Tibial nerve (tissue), 4 donors: ENCODE measurements around the gene DPP10. TPM values are rescaled to one million over a fixed set of nuclear protein-coding genes. Genes with fewer than 3 reads are reported as not detected.

ENCODE experiments used
- DNase-seq, 2 donors: peaks; one replicate each; pipeline ENCODE4 v3.0.0-alpha.2; 2019; ENCODE audit warnings: low spot score in 2 of 2
- H3K27ac ChIP-seq, 4 donors: fragments of 200-600 bp; sonication (generic) in 3 of 4; one replicate each; pipeline ENCODE4 v1.5.1; 2017 to 2019; ENCODE audit warnings: mild to moderate bottlenecking in 1 of 4
- H3K27me3 ChIP-seq, 2 donors: fragments of 200-600 bp; sonication (generic) in 1 of 2; one replicate each; pipeline versions ENCODE4 v1.5.1 to v1.6.0; 2017 to 2019
- H3K36me3 ChIP-seq, 3 donors: fragments of 200-600 bp; sonication (generic); one replicate each; pipeline ENCODE4 v1.5.1; 2018 to 2019
- H3K4me1 ChIP-seq, 4 donors: fragments of 200-600 bp; sonication (generic) in 3 of 4; one replicate each; pipeline ENCODE4 v1.5.1; 2017 to 2019
- H3K4me3 ChIP-seq, 4 donors: fragments of 200-600 bp; sonication (generic) in 3 of 4; one replicate each; pipeline ENCODE4 v1.5.1; 2017 to 2019; ENCODE audit warnings: mild to moderate bottlenecking in 1 of 4, moderate library complexity in 1 of 4
- H3K9me3 ChIP-seq, 4 donors: fragments of 200-600 bp; sonication (generic) in 3 of 4; one replicate each; pipeline ENCODE4 v1.5.1; 2017 to 2019
- EP300 ChIP-seq, 2 donors: sonication (generic); formaldehyde crosslinking; IDR thresholded peaks; one replicate each; pipeline ENCODE4 v1.6.1; 2017; ENCODE audit warnings: antibody characterized with exemption in 2 of 2, mild to moderate bottlenecking in 1 of 2
- POLR2A ChIP-seq, 2 donors: fragments of 450-650 bp; IDR thresholded peaks; one replicate each; pipeline ENCODE4 v1.6.1; 2017; ENCODE audit warnings: antibody characterized with exemption in 2 of 2, mild to moderate bottlenecking in 2 of 2, moderate library complexity in 2 of 2
- WGBS, 2 donors: methylation state at CpG; one replicate each; pipeline ENCODE4 v1.1.5; 2018; 5-methylcytosine and 5-hydroxymethylcytosine counted together
- total RNA-seq, 4 donors: library from RNA; depleted of rRNA; stranded (reverse); fragments of >200 nt; gene quantifications; one replicate each; pipeline ENCODE4 v1.1.0, GENCODE V29; 2016
- TF ChIP-seq, protein P1 (sequence below), 5 experiments: fragments of 200-600 bp in 3 of 5; fragments of 450-650 bp in 2 of 5; sonication (generic) in 3 of 5; IDR thresholded peaks; one replicate each; pipeline ENCODE4 v1.5.1; 2016 to 2019; ENCODE audit warnings: antibody characterized with exemption in 5 of 5, mild to moderate bottlenecking in 3 of 5, moderate library complexity in 2 of 5

The DPP10 gene
- total RNA-seq, 4 donors from 2014 or later = 0.20 to 2.1 TPM; not detected in 2

DNA sequence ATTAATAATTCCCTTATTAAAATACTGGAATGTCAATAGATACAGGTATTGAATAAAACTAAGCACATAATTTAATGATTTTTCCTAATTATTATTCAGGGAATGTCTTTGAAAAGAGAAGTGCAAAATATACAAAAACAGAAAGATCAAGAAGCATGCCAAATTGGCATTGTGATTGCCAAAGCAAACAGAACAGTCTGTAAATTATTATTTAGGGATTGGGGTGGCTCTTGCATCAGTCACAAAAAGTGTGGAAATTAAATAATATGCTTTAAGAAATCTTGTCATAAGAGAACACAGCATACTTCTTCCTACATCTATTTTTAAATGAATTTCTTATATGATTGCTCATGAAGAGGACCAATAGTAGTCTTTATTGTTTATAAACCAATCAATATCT is 1211.9 kb downstream of the DPP10 start:
- TF ChIP-seq, protein P1, sequence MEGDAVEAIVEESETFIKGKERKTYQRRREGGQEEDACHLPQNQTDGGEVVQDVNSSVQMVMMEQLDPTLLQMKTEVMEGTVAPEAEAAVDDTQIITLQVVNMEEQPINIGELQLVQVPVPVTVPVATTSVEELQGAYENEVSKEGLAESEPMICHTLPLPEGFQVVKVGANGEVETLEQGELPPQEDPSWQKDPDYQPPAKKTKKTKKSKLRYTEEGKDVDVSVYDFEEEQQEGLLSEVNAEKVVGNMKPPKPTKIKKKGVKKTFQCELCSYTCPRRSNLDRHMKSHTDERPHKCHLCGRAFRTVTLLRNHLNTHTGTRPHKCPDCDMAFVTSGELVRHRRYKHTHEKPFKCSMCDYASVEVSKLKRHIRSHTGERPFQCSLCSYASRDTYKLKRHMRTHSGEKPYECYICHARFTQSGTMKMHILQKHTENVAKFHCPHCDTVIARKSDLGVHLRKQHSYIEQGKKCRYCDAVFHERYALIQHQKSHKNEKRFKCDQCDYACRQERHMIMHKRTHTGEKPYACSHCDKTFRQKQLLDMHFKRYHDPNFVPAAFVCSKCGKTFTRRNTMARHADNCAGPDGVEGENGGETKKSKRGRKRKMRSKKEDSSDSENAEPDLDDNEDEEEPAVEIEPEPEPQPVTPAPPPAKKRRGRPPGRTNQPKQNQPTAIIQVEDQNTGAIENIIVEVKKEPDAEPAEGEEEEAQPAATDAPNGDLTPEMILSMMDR (IDR thresholded peaks at IDR 0.05) = no peak
- TF ChIP-seq EP300 (IDR thresholded peaks at IDR 0.05) (no peak), POLR2A (IDR thresholded peaks at IDR 0.05) (no peak)

DNA sequence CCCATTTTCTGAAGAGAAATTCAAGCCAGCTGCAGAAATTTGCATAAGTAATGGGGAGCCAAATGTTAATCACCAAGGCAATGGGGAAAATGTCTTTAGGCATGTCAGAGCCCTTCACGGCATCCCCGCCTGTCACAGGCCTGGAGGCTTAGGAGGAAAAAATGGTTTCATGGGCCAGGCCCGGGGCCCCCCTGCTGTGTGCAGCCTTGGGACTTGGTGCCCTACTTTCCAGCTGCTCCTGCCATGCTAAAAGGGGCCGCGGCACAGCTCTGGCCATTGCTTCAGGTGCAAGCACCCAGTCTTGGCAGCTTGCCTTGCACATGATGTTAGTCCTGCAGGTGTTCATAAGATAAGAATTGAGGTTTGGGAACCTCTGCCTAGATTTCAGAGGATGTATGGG is 1235.7 kb downstream of the DPP10 start:
- Histone ChIP-seq H3K27ac (no peak overlapping the region), H3K36me3 (no peaks in the 10 kb centered on the region), H3K4me3 (no peak overlapping the region), H3K27me3 (peaks cover 0 to 2% of the 10 kb centered on the region in 2 donors), H3K4me1 (no peaks in the 10 kb centered on the region), H3K9me3 (peaks cover 0 to 8% (median 0%) of the 10 kb centered on the region in 4 donors)
- 80 to 96% methylated on average over 5 of the region's 5 CpGs for WGBS, 2 donors
- no peak for DNase-seq
- TF ChIP-seq, protein P1 (IDR thresholded peaks at IDR 0.05) = no peak
- TF ChIP-seq EP300 (IDR thresholded peaks at IDR 0.05) = no peak
- TF ChIP-seq POLR2A (IDR thresholded peaks at IDR 0.05) = no peak

More for the DNA sequence above, 1211.9 kb downstream of the DPP10 start:
- Histone ChIP-seq H3K27me3 (no peaks in the 10 kb centered on the region), H3K9me3 (no peaks in the 10 kb centered on the region), H3K4me3 (no peak overlapping the region), H3K4me1 (no peaks in the 10 kb centered on the region), H3K36me3 (no peaks in the 10 kb centered on the region), H3K27ac (no peak overlapping the region)
- DNase-seq = no peak

- no peaks in the 10 kb centered on the region for H3K27me3 ChIP-seq
- no peaks in the 10 kb centered on the region for H3K9me3 ChIP-seq
- H3K4me3 ChIP-seq = no peak overlapping the region
- H3K4me1 ChIP-seq = no peaks in the 10 kb centered on the region
- 55 to 57% methylated on average over 5 of the region's 5 CpGs for WGBS, 2 donors
- no peaks in the 10 kb centered on the region for H3K36me3 ChIP-seq
- DNase-seq = no peak
- TF ChIP-seq POLR2A (IDR thresholded peaks at IDR 0.05) (no peak), EP300 (IDR thresholded peaks at IDR 0.05) (no peak)
- TF ChIP-seq, protein P1 (IDR thresholded peaks at IDR 0.05) = no peak
- H3K27ac ChIP-seq = no peak overlapping the region
These were observed 1241.9 kb downstream of the DPP10 start for GRCh38 chr2:115684345-115684744.

DNA sequence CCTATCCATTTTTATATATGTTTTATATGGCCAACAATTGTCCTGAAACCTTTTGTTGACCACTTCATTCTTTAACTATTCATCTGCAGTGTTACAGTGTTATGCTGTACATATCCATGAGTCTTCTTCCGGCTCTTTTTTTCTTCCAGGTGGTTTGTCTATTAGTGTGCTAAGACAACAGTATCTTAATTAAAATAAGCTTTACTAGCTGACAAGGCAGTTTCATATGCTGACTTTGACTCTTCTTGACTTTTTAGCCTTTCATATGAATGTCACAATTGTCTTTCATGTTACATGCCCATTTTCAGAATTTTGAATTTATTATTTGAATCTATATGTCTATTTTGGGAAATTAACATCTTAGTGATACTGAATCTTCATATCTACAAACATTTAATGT is 1249.0 kb downstream of the DPP10 start:
- TF ChIP-seq, protein P1 (IDR thresholded peaks at IDR 0.05) = no peak
- TF ChIP-seq EP300 (IDR thresholded peaks at IDR 0.05) (no peak), POLR2A (IDR thresholded peaks at IDR 0.05) (no peak)
- no peaks in the 10 kb centered on the region for H3K36me3 ChIP-seq
- no peak overlapping the region for H3K27ac ChIP-seq
- H3K9me3 ChIP-seq = no peaks in the 10 kb centered on the region
- no peaks in the 10 kb centered on the region for H3K27me3 ChIP-seq
- DNase-seq = no peak
- no peak overlapping the region for H3K4me3 ChIP-seq
- H3K4me1 ChIP-seq = no peaks in the 10 kb centered on the region
- WGBS, 2 donors = 88 to 100% methylated on average over 1 of the region's 1 CpG

DNA sequence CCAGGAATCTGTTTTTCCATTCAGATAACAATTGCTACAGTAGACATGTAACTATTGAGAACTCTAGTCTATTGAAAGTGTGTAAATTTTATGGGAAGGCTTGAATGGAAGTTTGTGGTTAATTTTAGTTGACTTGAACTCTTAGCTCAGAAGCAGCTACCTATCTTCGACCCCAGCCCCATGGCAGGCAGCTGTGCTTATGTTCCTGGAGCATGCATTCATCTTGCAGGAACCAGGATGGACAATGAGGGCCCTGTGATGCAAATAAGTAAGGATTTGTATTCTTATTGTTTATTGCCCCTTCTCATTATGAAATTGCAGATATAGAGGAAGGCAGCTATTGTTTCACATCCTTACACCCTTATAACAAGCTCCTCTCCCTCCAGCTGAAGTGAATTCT is 1252.2 kb downstream of the DPP10 start:
- TF ChIP-seq POLR2A (IDR thresholded peaks at IDR 0.05) (no peak), EP300 (IDR thresholded peaks at IDR 0.05) (no peak)
- TF ChIP-seq, protein P1 (IDR thresholded peaks at IDR 0.05) = no peak
- DNase-seq = no peak
- Histone ChIP-seq H3K9me3 (no peaks in the 10 kb centered on the region), H3K36me3 (no peaks in the 10 kb centered on the region), H3K4me1 (no peaks in the 10 kb centered on the region), H3K4me3 (no peak overlapping the region), H3K27ac (no peak overlapping the region), H3K27me3 (no peaks in the 10 kb centered on the region)
- WGBS, 2 donors = 50 to 56% methylated on average over 1 of the region's 1 CpG
